ENCODE results near the gene ZNF280A.

- TF ChIP-seq, protein P1, sequence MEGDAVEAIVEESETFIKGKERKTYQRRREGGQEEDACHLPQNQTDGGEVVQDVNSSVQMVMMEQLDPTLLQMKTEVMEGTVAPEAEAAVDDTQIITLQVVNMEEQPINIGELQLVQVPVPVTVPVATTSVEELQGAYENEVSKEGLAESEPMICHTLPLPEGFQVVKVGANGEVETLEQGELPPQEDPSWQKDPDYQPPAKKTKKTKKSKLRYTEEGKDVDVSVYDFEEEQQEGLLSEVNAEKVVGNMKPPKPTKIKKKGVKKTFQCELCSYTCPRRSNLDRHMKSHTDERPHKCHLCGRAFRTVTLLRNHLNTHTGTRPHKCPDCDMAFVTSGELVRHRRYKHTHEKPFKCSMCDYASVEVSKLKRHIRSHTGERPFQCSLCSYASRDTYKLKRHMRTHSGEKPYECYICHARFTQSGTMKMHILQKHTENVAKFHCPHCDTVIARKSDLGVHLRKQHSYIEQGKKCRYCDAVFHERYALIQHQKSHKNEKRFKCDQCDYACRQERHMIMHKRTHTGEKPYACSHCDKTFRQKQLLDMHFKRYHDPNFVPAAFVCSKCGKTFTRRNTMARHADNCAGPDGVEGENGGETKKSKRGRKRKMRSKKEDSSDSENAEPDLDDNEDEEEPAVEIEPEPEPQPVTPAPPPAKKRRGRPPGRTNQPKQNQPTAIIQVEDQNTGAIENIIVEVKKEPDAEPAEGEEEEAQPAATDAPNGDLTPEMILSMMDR (IDR thresholded peaks at IDR 0.05) = no peak
- TF ChIP-seq POLR2A (IDR thresholded peaks at IDR 0.05) = no peak
Measured at GRCh38 chr22:22553141-22553540, 33.1 kb upstream of the ZNF280A start.
